Islet precursor cell (in vitro differentiated cells): Measurements from ENCODE around the gene SNX21.
"Not testable (repeated sequence)": the region's sequence is repeated elsewhere in the genome, so short reads cannot be mapped to it uniquely, and the experiment has no call there.

ENCODE experiments used
- DNase-seq: peaks from one replicate; pipeline ENCODE4 v3.0.0-alpha.2; 2018

The SNX21 gene

GRCh38 chr20:45851501-45851900, 17.9 kb downstream of the SNX21 start:
- DNase-seq = no peak

DNA sequence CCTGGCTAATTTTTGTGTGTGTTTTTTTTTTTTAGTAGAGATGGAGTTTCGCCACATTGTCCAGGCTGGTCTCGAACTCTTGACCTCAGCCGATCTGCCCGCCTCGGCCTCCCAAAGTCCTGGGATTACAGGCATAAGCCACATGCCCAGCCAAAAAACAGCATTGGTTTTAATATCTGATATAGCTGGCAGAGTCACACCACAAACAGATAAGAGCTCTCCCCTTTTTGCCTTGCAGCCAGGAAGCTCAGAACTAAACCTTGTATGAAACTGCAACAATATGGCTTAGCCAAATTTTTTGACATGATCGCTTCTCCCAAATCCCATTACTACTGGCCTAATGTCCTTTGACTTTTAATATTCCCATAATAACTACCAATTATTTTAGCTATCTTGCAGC, 18.7 kb downstream of the SNX21 start:
- no peak for DNase-seq

GRCh38 chr20:45853484-45853883, 19.9 kb downstream of the SNX21 start:
- DNase-seq = no peak

- peak; percentile 99 for DNase-seq
Observed at GRCh38 chr20:45857114-45857881, 23.7 kb downstream of the SNX21 start, which contains the start of the genes ACOT8 and ZSWIM3. ACOT8 (minus strand) TSS chr20:45857392; CDS start chr20:45857315, 77 bp downstream. ZSWIM3 (plus strand) TSS chr20:45857614; CDS start chr20:45857826, 212 bp downstream.

DNA sequence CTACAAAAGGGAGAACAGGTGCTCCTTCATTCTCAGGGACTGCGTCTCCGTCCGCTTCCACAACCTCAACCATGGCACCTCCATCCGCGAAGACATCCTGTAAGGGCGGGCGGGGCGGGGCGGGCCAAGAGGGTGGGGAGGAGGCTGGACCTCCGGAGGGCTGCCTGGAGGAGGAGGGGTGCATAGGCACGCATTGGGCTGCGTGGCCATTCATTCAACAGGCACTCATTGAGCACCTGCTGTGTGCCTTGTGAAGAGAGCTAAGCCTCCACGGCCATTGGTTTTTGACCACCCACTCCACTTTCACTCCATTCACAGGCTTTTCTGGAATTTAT, 24.2 kb downstream of the SNX21 start:
- no peak for DNase-seq

DNA sequence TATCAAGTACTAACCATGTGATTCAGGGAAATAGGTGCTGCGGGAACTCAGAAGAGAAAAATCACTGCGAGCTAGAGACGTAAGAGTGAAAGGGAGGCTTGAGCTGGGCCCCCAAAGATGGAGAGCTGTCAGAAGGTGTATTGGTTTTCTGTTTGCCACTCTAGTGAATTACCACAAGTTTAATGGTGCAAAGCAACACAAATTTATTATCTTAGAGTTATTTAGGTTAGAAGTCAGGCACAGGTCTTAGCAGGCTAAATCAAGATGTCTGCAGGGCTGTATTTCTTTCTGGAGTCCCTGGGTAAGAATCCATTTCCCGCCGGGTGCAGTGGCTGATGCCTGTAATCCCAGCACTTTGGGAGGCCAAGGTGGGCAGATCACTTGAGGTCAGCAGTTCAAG, 26.3 kb downstream of the SNX21 start:
- DNase-seq = no peak

DNA sequence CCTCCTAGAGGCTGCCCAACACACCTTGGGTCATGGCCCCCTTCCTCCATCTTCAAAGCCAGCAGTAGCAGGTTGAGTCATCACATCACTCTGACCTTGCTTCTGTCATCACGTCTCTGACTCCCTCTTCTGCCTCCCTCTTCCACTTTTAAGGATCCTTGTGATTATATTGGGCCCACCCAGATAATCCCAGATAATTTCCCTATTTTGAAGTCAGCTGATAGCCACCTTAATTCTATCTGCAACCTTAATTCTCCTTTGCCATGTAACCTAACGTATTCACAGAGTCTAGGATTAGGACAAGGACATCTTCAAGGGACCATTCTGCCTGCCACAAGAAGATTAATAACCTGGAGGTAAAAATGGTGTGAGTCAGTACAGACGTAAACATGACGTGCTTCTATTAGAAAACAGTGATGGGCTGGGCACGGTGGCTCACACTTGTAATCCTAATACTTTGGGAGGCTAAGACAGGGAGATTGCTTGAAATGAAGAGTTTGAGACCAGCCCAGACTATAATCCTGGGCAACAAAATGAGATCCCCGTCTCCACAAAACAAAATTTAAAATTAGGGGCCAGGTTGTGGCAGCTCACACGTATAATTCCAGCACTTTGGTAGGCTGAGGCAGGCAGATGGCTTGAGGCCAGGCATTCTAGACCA, 27.1 kb downstream of the SNX21 start:
- no peak for DNase-seq

DNA sequence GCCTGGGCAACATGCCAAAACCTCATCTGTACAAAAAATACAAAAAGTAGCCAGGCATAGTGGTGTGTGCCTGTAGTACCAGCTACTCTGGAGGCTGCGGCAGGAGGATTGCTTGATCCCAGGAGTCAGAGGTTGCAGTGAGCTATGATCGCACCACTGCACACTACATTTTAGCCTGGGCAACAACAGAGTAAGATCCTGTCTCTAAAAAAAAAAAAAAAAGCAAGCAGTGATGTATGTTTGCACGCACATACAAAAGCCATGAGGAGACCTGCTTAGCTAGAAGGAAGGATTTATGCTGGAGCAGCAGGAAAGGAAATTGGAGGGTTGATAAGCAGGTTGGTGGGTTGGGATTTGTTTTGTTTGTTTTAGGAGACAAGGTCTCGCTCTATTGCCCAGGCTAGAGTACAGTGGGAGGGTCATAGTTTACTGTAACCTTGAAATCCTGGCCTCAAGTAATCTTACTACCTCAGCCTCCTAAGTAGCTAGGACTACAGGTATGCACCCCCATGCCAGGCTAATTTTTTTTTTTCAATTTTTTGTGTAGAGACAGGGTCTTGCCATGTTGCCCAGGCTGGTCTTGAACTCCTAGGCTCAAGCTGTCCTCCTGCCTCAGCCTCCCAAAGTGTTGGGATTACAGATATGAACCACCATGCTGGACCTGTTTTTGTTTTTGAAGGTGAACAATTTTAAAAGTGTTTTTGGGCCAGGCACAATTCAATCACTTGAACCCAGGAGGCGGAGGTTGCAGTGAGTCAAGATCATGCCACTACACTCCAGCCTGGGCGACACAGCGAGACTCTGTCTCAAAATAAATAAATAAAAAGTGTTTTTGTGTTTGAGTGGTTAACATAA, 27.8 kb downstream of the SNX21 start:
- no peak for DNase-seq

DNA sequence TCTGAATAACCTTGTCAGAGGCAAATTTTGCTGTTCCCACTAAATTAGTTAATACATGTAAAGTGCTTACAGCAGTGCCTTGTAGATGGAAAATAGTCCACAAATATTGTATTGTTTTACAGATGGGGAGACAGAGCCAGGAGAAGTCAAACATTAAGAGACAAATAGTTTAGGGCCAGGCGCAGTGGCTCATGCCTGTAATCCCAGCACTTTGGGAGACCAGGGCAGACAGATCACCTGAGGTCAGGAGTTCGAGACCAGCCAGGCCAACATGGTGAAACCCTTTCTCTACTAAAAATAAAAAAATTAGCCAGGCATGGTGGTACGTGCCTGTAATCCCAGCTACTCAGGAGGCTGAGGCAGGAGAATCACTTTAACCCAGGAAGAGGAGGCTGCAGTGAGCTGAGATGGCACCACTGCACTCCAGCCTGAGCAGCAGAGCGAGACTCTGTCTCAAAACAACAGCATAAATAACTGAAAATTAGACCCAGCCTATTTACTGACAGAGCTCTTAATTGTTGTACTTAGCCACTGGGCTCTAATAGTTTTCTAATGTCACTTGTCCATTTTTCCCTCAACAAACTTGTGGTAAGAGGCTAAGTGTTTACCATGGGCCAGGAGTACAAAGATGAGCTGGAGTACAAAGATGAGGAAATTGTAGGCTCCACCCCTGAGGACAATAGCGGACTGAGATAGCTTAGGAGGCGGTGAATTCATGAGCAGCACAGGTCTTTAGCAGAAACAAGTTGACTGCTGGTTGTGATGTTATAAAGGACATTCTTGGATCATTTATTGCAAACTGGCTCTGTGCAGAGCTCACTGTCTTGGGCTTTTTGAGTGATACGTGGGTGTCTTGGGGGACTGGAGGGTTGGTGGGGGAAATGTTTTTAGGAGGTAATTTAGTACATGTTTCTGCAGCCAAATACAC, 30.2 kb downstream of the SNX21 start:
- no peak for DNase-seq

DNA sequence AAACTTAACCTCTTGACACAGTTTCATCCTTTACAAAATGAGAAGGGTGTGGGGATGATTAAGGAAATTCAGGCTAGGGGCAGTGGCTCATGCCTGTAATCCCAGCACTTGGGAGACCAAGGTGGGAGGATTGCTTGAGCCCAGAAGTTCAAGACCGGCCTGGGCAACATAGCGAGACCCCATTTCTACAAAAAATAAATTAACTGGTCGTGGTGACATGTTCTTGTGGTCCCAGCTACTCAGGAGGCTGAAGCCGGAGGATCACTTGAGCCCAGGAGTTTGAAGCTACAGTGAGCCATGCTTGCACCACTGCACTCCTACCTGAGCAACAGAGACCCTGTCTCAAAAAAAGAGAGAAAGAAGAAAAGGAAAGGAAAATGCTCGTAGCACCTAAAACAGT, 32.9 kb downstream of the SNX21 start:
- no peak for DNase-seq

DNA sequence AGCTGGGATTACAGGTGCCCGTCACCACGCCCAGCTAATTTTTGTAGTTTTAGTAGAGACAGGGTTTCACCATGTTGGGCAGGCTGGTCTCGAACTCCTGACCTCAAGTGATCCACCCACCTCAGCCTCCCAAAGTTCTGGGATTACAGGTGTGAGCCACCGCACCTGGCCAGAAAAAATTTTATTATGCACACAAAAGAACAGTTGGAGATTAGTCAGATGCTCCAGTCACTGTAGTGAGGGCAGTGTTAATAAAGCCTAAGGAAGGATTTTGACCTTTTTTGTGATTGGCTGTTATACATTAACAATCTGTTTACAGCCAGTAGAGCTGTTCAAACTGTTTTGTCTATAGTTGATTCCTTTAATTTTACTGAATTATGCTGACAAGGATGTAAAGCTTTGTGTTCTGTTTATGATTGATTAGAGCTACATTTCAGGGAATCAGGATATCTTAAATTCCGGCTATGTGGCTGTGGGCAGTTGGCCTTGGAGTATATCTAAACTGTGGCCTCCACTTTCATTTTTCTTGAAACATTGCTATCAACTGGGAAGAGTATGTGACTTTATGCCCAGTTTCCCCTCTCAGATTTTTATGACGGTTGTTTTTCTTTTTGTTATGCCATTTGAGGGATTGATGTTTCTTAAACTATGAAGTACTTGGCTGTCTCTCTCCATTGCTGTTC, 33.7 kb downstream of the SNX21 start:
- no peak for DNase-seq

DNA sequence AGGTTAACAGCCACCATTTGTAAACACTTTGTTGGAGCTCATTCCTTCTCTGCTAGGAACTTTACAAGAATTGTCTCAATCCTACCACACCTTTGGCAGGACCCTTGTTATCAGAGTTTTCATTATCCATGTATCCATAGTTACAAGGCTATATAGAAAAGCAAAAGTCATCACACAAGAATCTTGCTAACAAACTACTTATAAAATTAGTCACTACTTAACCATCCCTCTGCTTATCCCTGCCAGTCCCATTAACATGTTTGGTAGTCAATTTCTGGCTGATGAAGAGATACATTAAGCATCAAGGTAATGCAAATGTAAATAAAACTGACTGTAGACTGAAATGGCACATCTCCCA, 34.2 kb downstream of the SNX21 start:
- no peak for DNase-seq

DNA sequence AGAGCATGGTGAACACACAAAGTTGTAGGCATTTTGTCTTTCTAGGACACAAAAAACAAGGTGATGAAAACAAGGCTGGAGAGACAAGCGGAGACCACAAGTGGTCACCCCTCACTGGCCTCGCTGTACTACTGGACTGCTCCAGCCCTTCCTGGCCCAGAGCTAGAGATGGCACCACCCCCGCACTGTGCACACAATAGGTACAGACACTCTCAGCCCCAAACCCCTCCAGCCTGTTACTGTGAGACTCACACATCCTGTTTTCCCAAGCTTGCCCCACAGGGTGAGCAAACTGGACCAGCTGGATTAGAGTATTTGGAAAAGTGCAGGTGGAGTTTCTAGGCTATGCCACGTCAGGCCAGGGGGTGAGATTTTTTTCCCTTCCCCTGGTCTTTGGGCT, 39.0 kb downstream of the SNX21 start:
- DNase-seq = peak; percentile 71

- DNase-seq = no peak
Observed at GRCh38 chr20:45873409-45874103, 40.0 kb downstream of the SNX21 start.

DNA sequence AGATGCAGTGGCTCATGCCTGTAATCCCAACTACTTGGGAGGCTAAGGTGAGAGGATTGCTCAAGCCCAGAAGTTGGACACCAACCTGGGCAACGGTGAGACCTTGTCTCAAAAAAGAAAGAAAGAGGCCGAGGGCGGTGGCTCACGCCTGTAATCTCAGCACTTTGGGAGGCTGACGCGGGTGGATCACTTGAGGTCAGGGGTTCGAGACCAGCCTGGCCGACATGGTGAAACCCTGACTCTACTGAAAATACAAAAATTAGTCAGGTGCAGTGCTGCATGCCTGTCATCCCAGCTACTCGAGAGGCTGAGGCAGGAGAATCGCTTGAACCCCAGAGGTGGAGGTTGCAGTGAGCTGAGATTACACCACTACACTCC, 40.5 kb downstream of the SNX21 start:
- DNase-seq = not testable (repeated sequence)

GRCh38 chr20:45874576-45874975, 41.0 kb downstream of the SNX21 start:
- DNase-seq = no peak

DNA sequence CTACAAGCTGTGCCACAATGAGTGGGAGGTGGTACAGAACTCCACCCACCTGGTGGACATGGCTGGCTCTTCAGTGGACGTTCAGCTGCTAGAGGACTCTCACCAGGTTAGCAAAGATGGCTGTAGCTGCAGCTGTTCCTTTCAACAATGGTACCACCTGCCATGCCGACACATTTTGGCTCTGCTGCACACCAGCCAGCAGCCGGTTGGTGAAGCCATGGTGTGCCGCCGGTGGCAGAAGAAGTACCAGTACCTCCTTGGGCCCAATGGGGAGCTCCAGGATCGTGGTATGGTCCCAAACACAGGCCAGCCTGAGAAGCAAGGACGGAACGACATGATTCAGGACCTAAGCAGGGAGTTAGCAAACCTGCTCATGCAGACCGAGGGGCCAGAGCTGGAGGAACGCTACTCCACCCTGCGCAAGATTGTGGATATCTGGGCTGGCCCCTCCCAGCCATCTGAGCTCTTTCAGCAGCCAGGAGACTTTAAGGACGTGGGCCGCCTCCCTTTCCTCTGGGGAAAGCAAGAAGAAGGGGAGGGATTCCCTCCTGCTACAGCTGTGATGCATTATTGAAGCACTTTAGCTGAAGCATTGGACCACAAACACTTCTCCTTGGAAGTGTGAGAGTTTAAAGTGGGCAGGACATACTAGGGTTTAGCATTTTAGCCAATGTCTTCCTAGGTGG, 44.6 kb downstream of the SNX21 start:
- DNase-seq = no peak

DNA sequence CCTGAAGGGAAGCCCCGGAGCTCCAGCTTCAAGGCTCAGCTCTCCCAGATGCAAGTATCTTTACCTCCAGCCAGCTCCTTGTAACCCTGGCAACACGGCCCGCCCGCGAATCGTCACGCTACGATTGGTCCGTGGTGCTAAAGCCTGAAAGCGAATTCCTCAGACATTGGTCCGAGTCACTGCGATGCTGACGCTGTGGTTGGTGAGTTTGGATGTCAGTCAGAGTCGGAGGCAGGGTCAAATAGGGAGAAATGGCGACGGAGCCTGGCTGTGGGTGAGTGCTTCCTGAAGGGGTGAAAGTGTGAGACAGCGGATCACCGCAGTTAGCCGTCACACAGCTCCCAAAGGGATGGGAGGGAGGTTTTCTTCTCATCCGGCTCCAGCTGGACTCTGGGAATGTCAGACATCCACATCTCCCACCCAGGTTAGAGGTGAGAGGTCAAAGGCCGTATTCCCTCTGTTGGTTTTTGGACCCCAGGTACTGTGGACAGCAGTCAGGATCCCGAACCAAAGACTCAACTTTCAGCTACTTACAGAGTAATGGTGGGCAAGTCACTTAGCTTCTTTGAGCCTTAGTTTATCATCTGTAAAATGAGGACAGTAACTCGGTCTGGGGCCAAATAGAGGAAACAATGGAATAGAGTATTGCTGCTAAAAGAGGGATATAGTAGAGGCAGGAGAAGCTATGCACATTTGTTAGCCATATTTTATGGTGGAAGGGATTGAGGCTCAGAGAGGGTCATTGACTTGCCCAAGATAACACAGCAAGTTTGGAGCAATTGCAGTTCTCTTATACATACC, 47.6 kb downstream of the SNX21 start, which contains the start of gene ZSWIM1:
Gene ZSWIM1, plus strand, starts transcription at position 240 of the 801 bp plus-strand sequence. CDS start 1,366 bp downstream, outside the sequence.
- peak; percentile 100 for DNase-seq

GRCh38 chr20:45882469-45883099, 49.0 kb downstream of the SNX21 start:
- no peak for DNase-seq
